Measurements from ENCODE around the gene SLC6A5. TPM values are rescaled to one million over a fixed set of nuclear protein-coding genes. Genes with fewer than 3 reads are reported as not detected.

SLC6A5 gene
- total and polyA plus RNA-seq, 9 donors = 0.01 TPM; not detected in 8

Other genes starting within 250 kb of the SLC6A5 start
- gene HTATIP2, start 235.9 kb upstream of the SLC6A5 start, total RNA-seq = 1.2 TPM
- 1 to 10 TPM; 2.1 to 6.6 (median 4.1) TPM for gene HTATIP2, start 235.9 kb upstream of the SLC6A5 start, polyA plus RNA-seq (ENCODE audit: insufficient read depth in 1 of 8, insufficient read length in 8 of 8, low replicate concordance in 1 of 8)
- 12.1 TPM for gene PRMT3, start 211.9 kb upstream of the SLC6A5 start, total RNA-seq
- gene PRMT3, start 211.9 kb upstream of the SLC6A5 start, polyA plus RNA-seq (ENCODE audit: insufficient read depth in 1 of 8, insufficient read length in 8 of 8, low replicate concordance in 1 of 8) = 10 to 100 TPM in 7 of 8 donors, 1 to 10 TPM in 1; 8.9 to 12.0 (median 11.0) TPM
- 6.5 TPM for gene NELL1, start 70.0 kb downstream of the SLC6A5 start, total RNA-seq
- 1 to 10 TPM; 5.5 to 9.9 (median 7.7) TPM for gene NELL1, start 70.0 kb downstream of the SLC6A5 start, polyA plus RNA-seq (ENCODE audit: insufficient read depth in 1 of 8, insufficient read length in 8 of 8, low replicate concordance in 1 of 8)